CD1c-positive myeloid dendritic cell (primary cell): ENCODE data around the gene CTXN3.

Source experiments
- DNase-seq: peaks from one replicate; pipeline ENCODE4 v3.0.0-alpha.2; 2016; ENCODE audit errors: extremely low spot score

The CTXN3 gene

GRCh38 chr5:127697894-127698600 is 49.2 kb downstream of the CTXN3 start:
- DNase-seq: no peak

GRCh38 chr5:127699416-127699815 is 50.5 kb downstream of the CTXN3 start:
- DNase-seq: no peak

GRCh38 chr5:127700237-127700766 is 51.4 kb downstream of the CTXN3 start:
- DNase-seq: no peak

DNA sequence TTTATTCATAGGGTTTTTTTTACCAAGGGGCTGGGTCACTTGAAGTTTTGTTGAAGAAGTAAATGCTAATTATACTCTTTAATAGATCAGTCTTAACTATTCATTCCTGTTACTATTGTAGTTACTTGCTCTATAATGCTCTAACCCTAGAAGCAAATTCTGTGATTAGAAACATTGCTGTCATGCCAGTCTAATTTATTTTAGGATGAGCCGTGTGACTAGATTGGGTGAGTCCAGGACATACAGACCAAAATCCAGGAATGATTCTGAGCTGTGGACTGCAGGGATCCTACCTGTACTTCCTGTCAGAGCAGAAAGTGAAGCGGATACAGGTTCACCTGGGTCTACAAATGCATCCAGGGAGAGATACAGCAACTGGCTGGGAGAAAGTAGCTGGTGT is 53.6 kb downstream of the CTXN3 start:
- no peak for DNase-seq

DNA sequence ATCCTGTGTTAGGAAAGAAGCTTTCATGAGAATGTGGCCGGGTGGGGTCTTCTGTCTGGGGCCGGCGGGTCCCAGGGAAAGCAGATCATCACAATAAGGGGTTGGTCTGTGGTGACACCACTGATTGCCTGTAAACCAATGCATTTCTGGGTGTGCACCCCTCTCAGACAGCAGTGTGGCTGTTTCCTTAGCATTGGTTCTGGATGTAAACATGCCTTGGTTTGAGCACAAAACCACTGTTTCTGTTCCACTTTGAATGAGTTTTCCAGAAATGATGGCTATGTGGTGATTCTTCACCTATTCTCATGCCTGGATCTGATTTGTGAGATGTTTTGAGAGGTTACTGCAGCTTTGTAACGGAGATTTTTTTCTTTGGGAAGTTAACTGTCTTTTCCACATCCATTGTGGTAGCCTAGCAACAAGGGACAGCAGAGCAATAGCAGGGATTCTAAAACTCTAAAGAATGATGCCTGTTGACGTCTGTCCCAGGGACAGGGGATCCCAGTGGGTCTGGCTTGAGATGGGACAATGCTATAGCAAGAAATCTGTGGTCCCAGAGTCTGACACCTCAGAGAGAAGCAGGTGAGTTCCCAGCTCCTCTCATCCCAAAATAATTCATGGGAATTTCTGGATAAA is 54.2 kb downstream of the CTXN3 start, which contains the start of gene CCDC192:
CCDC192 (plus strand) TSS at position 466 of the 636 bp plus-strand sequence; CDS start at position 521, 55 bp downstream.
- no peak for DNase-seq

DNA sequence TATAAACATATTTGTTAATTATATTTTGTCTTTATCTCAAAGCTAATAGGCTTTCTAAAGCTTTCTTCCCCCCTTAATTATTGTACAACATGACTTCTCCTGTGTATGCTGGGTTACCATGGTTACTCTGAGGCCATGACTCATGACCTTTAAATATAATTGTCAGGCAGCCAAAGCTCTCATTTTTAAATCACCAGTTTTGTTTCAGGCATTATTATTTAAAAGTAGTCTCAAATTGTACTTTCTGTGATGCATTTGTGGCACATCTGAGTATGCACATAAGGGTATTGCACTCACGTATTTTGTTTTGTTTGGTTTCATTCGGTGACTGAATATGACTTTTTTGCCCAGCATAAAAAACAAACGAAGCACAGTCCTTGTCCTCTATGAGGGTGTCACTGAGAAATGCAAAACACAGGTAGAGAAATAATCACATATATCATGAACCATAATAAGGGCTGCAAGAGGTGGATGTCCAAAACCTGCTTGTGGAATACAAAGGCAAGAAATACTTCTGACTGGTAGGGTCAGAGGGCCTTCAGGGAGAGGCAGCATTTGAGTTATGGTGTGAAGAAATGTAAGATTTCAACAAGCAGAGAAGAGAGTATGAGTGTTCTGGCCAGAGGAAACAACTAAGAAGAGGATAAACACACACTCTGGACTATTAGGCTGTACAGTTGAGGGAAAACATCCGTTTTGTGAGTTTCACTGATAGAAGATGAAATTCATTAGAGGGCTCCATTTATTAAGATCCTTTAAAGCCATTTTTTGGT is 56.4 kb downstream of the CTXN3 start:
- peak; percentile 60 for DNase-seq

GRCh38 chr5:127706691-127707090 is 57.8 kb downstream of the CTXN3 start:
- no peak for DNase-seq

DNA sequence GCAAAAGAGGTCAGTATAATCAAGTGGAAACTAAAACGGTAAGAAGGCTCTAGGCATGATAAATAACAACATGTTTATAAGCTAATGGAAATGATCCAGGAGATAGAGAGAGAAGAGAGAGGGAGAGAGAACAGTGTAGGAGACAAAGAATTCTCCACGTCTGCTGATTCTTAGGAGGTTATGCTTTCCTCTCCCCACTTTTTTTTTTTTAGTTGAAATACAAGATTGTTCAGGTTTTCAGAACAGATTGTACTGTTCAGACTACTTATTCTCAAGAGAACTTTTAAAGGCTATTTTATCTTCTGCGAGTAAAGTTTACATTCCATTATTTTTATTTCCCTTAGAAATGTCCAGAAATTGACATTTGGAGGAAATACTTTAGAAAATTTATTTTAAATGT is 58.3 kb downstream of the CTXN3 start:
- no peak for DNase-seq
